Stimulated activated CD4-positive, alpha-beta T cell treated with anti-CD3 and anti-CD28 coated beads, Interleukin-2, amount 100 ng/mL, for 24 hours (primary cell): ENCODE measurements around the gene CLEC4F.
A peak's percentile ranks its signal among the peaks of the same experiment; 100 is the strongest.

Source experiments
- DNase-seq, 2 donors: peaks; one replicate each; pipeline ENCODE4 v3.0.0-alpha.2; 2020

Gene CLEC4F

DNA sequence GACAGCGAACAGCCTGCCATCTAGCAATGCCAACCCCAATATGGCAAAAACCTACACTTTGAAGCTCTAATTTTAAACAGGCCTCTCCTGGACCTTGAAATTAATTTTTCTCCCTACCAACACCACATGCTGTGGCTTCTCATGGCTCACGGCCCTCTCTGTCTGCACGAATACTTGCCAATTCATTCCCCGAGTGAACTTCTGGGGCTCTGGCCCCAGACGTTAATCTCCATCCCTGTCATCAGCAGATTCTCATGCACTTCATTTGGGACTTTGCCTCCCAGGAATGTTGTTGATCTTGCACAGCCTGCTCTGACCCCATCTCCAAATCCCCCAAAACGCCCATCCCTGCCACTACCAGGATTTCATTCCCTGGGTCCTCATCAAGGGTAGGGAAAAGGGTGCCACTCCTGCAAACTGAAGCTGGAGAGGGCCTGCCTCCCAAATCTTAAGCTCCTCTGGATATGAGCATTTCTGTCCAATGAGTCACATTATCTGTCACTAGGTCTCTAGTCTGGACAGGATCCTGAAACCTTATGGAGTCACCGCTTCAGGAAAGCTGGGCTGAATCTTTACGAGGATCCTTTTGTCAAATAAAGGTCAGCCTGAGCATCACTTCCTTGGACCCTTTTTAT lies 40.4 kb downstream of the CLEC4F start:
- no peak for DNase-seq

DNA sequence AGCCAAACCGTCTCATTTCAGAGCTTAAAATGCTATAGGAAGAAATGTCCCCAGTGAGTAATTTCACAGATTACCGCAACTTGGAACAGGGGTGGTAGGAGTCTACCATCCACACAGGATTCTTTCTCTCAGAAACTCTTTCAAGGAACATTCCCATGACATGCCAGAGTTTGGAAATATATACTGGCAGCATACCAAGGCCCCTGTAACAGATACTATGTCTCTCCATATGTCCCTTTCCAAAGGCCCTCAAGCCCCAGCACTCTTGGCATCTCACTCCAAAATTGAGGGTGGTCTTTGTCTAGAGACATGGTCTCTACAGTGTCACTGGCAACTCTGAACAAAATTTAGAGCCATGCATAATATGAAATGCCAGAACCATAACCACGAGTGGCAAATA lies 40.9 kb downstream of the CLEC4F start:
- DNase-seq, result no peak

DNA sequence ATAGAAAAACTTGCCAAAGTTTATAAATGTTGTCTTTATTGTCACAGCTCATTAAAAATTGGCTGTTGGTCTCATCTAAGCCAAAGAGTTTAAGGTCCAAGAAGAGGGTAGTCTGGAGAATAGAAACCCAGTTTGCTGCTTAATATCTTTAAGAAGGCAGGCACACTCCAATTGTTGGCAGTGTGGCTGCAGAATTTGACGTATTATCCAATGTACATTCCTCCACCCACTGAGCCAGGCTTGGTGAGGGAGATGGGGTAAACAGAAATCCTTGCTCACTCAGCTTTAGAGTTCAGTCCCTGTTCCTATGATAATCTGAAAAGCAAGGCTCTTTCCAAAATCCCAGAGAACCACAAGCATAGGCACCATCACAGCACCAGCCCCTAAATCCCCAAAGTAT lies 41.7 kb downstream of the CLEC4F start:
- no peak for DNase-seq

DNA sequence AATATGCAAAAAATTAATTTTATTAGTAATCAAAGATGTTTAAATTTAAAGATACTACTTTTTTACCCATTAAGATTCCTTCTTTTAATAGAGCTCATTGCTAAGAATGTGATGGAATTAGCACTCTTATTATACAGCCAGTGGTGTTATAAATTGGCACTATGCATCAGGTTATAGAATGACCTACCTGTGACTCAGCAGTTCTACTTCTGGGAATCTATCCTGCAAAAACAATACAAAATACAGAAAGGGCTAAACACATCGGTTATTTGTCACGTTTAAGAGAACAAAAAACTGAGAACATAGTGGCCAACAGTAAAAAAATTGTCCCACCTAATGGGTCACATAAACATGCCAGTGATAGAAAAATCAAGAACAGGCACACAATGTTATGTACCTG lies 42.9 kb downstream of the CLEC4F start:
- DNase-seq, result no peak

DNA sequence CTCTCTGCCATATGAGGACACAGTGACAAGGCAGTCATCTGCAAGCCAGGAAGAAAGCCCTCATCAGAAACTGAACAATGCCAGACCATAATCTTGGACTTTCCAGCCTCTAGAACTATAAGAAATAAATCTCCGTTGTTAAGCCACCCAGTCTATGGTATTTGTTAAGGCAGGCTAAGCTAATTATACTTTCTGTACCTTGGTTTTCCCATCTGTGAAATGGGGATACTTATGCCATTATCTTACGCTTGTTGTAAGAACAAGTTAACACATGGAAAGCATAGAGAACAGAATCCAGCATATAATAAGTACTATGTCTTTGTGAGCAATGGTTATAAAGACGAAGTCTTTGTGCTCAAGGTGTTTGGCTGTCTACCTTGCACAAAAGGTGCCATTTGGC lies 44.1 kb downstream of the CLEC4F start:
- no peak for DNase-seq

DNA sequence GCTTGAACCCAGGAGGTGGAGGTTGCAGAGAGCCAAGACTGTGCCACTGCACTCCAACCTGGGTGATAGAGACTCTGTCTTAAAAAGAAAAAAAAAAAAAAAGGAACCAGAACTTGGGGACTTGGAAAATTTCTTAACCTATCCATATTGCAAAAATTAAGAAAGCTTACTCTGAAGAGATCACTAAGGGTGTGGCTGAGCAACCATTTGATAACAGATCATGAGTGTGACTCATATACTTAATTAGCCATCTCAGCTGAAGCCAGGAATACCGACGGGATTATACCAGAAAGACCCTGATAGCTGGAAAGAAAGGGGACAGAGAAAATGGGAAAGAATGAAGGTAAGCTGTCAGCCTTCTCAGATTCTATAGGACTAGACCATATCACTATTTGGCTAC lies 45.3 kb downstream of the CLEC4F start:
- no peak for DNase-seq

DNA sequence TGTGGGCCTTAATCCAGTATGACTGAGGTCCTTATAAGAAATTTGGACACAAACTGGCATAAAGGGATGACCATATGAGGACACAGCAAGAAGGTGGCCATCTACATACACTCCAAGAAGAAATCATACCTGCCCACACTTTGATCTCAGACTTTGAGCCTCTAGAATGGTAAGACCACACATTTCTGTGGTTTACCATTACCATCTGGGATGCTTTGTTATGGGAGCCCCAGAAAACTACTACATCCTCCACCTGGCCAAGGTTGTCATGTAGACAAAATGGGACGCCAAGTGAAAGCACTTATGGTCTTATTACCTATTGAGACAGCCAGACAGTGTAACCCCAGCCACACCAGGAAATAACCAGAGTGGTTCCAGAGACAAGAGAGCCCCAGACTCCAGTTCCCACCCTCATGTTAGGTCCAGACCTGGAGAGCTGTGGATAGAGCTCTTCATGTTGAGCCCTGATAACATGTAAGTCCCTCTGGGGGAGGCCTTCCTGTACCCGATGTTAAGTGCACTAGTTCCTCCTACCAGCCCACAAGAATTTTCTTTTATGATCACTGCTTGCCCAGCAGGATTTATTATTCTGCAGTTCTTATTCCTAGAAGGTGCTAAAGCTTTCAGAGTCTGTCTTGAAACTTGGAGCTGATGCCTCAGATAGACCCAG lies 47.8 kb downstream of the CLEC4F start:
- no peak for DNase-seq

DNA sequence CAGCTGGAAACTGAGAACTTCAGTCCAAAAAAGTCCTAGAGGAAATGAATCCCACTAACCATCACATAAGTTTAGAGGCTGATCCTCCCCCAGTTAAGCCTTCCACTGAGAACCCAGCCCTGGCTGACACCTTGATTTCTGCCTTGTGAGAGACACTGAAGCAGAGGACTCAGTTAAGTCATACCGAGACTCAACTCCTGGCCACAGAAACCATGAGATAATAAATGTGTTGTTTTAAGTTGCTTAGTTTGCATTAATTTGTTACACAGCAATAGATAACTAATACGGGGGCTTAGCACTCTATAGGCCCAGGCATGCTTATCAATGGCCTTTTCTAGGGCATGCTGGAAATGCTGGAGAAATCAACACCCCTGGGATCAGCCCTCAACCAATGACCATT lies 49.0 kb downstream of the CLEC4F start:
- no peak for DNase-seq

DNA sequence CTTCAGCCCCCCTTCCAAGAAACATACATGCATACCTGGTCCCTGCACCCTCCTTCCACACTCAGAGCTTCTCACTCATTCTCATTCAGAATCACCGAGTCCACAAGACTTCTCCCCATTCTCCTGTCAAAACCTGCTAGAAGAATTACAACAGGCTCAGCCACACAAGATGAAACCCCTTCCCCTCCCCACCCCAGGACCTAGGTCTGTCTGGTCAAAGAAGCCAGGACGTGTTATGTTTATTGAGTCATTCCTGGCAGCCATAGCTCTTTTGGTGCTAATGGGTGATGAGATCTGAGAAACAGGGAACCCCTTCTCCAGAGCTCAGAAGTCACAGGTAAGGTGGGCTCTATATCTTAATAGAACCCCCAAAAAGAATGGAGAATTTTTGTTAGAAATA lies 50.9 kb downstream of the CLEC4F start:
- no peak for DNase-seq

DNA sequence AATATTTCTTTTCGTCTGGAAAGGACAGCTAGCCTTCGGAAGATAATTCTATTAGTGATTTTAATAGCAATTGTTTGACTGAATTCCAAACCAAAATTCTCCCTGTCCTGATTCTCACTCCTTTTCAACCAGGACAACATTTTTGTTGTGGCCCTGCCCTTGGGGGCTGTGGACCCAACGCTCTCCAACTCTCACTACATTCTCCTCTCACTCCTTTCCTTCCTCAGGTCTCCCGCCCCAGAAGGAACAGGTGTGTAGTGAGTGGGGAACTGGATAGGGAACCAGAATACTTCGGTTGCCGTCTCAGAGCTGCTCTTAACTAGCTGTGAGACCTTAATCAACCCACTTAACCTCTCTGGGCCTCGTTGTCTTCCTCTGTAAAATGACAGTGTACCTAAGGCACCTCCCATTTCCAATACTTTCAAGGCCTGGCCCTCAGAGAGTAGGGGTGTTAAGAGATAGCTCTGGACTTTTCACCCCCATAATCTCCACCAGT lies 51.8 kb downstream of the CLEC4F start:
- no peak for DNase-seq

DNA sequence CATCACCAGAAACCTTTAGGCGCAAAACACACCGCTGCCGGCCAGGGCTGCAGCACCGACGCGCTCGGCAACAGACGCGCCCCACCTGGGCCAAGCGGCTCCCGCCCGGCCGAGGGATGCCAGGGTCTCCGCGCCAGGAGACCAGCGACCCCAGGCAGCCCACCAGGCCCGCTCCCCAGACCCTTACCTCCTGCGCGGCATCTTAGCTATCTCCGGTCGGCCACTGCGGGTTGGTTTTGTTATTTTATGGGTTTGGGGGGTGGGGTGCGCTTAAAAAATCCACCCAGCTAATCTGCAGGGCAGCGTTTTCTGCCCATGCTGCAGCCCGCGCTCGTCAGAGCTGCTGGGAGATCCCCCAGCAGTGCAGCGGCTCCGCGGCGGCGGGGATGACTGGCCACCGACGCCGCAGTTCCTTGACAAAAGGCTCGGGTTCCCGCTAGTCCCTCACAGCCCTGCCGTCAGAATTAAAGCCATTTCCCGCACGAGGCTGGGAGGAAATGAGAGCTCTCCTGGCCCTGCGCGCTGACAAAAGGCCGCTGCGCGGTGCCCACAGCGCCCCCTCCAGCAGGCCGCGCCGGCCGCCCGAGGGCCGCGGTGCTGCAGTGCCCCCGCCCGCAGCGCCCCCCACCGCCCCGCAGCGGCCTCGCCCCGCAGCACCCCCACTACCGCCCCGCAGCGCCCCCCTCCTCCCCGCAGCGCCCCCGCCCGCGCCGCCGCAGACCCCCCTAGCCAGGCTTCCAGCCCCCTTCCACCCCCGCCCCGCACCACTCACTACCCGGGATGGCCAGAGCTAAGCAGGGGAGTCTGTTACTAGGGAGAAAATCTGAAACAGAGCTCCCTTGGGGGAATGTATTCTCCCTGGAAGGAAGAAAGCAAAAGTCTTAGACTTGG lies 52.5 kb downstream of the CLEC4F start, which contains the start of gene ADD2:
Gene ADD2, minus strand, starts transcription at position 502 of the 891 bp plus-strand sequence. CDS start 61,792 bp downstream, outside the sequence.
- DNase-seq, result peak; percentile 47 to 62

DNA sequence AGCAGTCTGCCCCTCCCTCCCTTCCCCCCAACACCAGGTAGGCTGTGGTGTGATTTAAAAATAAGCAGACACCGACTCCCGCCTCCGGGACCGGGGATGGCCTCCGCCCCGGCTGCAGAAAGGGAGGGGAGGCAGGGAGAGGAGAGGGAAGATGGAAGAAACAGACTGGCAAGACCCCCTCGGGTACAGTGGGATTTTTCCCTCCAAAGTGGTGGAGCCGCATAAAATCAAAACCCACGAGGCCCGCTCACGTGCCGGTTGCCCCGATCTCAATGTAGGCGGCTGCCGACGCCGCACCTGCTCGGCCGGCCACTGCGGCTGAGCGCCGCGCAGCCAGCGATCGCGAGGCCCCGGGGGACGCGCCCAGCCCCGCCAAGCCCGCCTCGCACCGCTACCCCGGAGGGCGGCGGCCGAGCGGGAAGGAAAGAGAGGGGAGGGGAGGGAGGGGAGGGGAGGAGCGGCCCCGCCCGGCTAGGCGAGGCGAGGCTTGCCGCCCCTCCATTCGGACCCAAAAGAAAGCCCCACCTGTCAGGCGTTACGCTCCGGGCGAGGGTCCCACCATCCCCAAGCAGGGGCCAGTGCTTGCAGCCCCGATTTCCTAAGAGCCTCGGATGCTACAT lies 53.2 kb downstream of the CLEC4F start:
- DNase-seq, result peak in 1 of 2 donors; percentile 24

DNA sequence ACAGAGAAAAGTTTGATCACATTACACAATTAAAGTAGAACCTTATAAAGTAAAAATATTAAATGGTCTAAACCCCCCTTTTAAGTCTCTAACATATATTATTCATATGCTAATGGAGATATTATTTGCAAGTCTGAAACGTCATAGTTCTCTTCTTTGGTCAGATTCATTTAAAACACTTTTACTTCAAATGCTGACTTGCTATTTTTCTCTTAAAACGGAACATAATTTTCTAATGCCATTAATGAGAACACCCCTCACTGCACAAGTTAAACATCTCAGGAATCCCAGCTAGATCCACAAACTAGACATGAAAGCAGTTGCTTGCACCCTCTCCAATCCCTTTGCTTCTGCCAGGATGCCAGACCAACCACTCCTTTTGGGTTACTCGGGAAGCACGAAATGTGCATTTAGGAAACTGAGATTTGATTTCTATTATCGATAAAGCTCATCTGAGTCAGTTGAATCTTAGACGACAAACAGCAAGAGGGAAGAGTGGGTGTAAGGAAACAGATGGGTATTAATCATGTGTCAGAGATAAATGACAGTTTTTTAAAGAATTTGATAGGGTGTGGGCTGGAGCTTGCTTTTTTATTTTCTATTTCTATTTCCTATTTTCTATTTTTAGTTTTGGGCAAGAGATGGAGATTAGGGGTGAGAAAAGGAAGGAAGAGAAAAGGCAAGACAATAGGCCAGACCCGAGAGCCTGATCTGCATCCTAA lies 53.9 kb downstream of the CLEC4F start:
- no peak for DNase-seq

DNA sequence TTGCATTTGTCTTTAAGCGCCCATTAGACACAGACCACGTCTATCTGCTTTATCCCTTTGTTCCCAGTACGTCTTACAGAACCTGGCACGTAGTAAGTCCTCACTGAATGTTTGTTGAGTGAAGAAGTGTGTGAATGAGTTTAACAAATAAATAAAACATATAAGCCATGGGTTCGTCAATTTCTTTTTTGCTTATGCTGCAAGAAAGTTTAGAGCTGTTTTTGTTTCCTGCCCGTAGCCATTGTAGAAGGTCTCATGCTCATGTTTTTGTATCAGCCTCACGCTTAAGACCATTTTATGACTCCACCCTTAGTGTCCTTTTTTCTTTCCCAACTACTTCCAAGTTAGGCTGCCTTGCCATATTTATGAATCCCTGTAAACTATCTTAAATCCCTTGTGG lies 54.9 kb downstream of the CLEC4F start:
- no peak for DNase-seq

DNA sequence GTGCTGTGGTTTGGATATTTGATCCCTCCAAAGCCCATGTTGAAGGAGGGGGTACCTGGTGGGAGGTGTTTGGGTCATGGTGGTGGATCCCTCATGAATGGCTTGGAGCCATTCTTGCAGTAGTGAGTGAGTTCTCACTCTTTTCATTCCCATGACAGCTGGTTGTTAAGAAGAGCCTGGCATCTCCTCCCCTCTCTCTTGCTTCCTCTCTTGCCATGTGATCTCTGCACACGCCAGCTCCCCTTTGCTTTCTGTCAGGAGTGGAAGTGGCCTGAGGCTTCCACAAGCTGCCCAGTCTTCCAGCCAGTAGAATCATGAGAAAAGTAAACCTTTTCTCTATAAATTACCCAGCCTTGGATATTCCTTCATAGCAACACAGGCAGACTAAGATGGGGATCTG lies 61.0 kb downstream of the CLEC4F start:
- DNase-seq, result no peak
